B cell (primary cell): ENCODE data around the gene MIAT. TPM values are rescaled to one million over a fixed set of nuclear protein-coding genes. Genes with fewer than 3 reads are reported as not detected.
"Not testable (repeated sequence)": the region's sequence is repeated elsewhere in the genome, so short reads cannot be mapped to it uniquely, and the experiment has no call there.

Experiments used
- ATAC-seq: fragments of 200-7000 bp; cut with Tn5 transposase; one replicate; pipeline ENCODE4 v1.10.0; 2021; ENCODE audit warnings: low read depth, mild to moderate bottlenecking, moderate number of reproducible peaks, moderate library complexity
- CTCF ChIA-PET: fragments of 350-600 bp; sonication (Branson Sonifier 250); formaldehyde crosslinking; loops from one replicate; lab custom pipeline; 2021; ENCODE audit warnings: antibody characterized with exemption, inconsistent platforms; lab: Charles Lee
- POLR2A ChIA-PET: fragments of 350-600 bp; sonication (Branson Sonifier 250); formaldehyde crosslinking; loops from one replicate; lab custom pipeline; 2021; ENCODE audit warnings: antibody characterized with exemption; lab: Charles Lee
- DNase-seq: peaks from one replicate; pipeline ENCODE4 v3.0.0; 2013
- H2AFZ ChIP-seq: 2 replicates; pipeline ENCODE4 v1.6.1; 2012; ENCODE audit warnings: mild to moderate bottlenecking, low read depth, low read length; ENCODE audit not compliant: insufficient read depth, poor library complexity, severe bottlenecking
- H3K27ac ChIP-seq, 2 donors: 1 replicate in 1 of 2; 2 replicates in 1 of 2; pipeline ENCODE4 v1.5.1; 2012 to 2013; ENCODE audit warnings: low read length in 2 of 2, mild to moderate bottlenecking in 2 of 2, moderate library complexity in 1 of 2
- H3K27me3 ChIP-seq, 4 experiments: fragments of 200-600 bp in 1 of 4; sonication (generic) in 1 of 4; replicated peaks in 1 of 4; 1 replicate in 2 of 4; 2 replicates in 2 of 4; pipeline versions ENCODE4 v1.6.1 to v1.7.0; 2013 to 2016; ENCODE audit warnings: low read length in 3 of 4, mild to moderate bottlenecking in 2 of 4, mixed read lengths in 1 of 4, moderate library complexity in 1 of 4; ENCODE audit not compliant: insufficient read depth in 4 of 4, control insufficient read depth in 3 of 4; ENCODE audit errors: control extremely low read depth in 1 of 4
- H3K36me3 ChIP-seq, 2 experiments: replicated peaks in 1 of 2; 1 replicate in 1 of 2; 2 replicates in 1 of 2; pipeline versions ENCODE4 v1.6.1 to v1.7.1; 2013; ENCODE audit warnings: low read length in 1 of 2; ENCODE audit not compliant: insufficient read depth in 2 of 2, control insufficient read depth in 1 of 2; ENCODE audit errors: control extremely low read depth in 1 of 2, extremely low read depth in 1 of 2
- H3K4me1 ChIP-seq, 2 donors: fragments of 200-600 bp in 1 of 2; sonication (generic) in 1 of 2; 1 replicate in 1 of 2; 2 replicates in 1 of 2; pipeline versions ENCODE4 v1.5.1 to v1.6.1; 2013 to 2017; ENCODE audit warnings: low read length in 2 of 2; ENCODE audit not compliant: control insufficient read depth in 2 of 2, insufficient read depth in 2 of 2
- H3K4me2 ChIP-seq: replicated peaks from 2 replicates; pipeline ENCODE3; 2012; ENCODE audit warnings: mild to moderate bottlenecking, low read depth, low read length; ENCODE audit not compliant: poor library complexity, severe bottlenecking
- H3K4me3 ChIP-seq, 5 experiments: fragments of 200-600 bp in 1 of 5; sonication (generic) in 1 of 5; 1 replicate in 3 of 5; 2 replicates in 2 of 5; pipeline versions ENCODE4 v1.5.1 to v1.7.0; 2011 to 2016; ENCODE audit warnings: low read length in 4 of 5, mild to moderate bottlenecking in 4 of 5, low read depth in 2 of 5, control low read depth in 1 of 5, moderate library complexity in 1 of 5; ENCODE audit not compliant: insufficient read depth in 1 of 5; ENCODE audit errors: control extremely low read depth in 1 of 5, extremely low read depth in 1 of 5
- H3K79me2 ChIP-seq: fragments of 200-600 bp; sonication (generic); one replicate; pipeline ENCODE4 v1.6.0; 2016; ENCODE audit warnings: low read length; ENCODE audit not compliant: control insufficient read depth, insufficient read depth
- H3K9ac ChIP-seq: fragments of 200-600 bp; sonication (generic); 2 replicates; pipeline ENCODE4 v1.6.1; 2017; ENCODE audit warnings: mild to moderate bottlenecking, low read length, moderate library complexity
- H3K9me3 ChIP-seq, 3 donors: one replicate each; pipeline versions ENCODE4 v1.6.1 to v1.7.1; 2013; ENCODE audit warnings: low read length in 2 of 3; ENCODE audit not compliant: control insufficient read depth in 2 of 3, insufficient read depth in 1 of 3; ENCODE audit errors: control extremely low read depth in 1 of 3
- H4K20me1 ChIP-seq: 2 replicates; pipeline ENCODE4 v1.6.0; 2012; ENCODE audit warnings: mild to moderate bottlenecking, low read length; ENCODE audit not compliant: insufficient read depth, control insufficient read depth, poor library complexity, severe bottlenecking
- H3K27ac Mint-ChIP-seq: one replicate; pipeline ENCODE4 v1.8.0; 2021; ENCODE audit warnings: mixed read lengths
- H3K27me3 Mint-ChIP-seq: one replicate; pipeline ENCODE4 v1.8.0; 2021; ENCODE audit warnings: mixed read lengths
- H3K4me1 Mint-ChIP-seq: one replicate; pipeline ENCODE4 v1.8.0; 2021; ENCODE audit warnings: mixed read lengths
- H3K4me3 Mint-ChIP-seq: one replicate; pipeline ENCODE4 v1.8.0; 2021; ENCODE audit warnings: mixed read lengths
- H3K9me3 Mint-ChIP-seq: one replicate; pipeline ENCODE4 v1.8.0; 2022; ENCODE audit warnings: mixed read lengths; ENCODE audit not compliant: insufficient read depth
- CTCF ChIP-seq: fragments of 200-600 bp; IDR thresholded peaks from one replicate; pipeline ENCODE4 v1.8.0; 2022; ENCODE audit warnings: antibody characterized with exemption, mild to moderate bottlenecking
- EZH2 ChIP-seq: IDR thresholded peaks from 2 replicates; pipeline ENCODE4 v1.6.1; 2012; ENCODE audit warnings: borderline replicate concordance, low read depth, mild to moderate bottlenecking, moderate library complexity, low read length; ENCODE audit not compliant: insufficient read depth, poor library complexity, severe bottlenecking
- WGBS: methylation state at CpG from one replicate; pipeline ENCODE4 v1.1.5; 2013; ENCODE audit warnings: missing lambda C conversion rate; ENCODE audit not compliant: insufficient coverage; 5-methylcytosine and 5-hydroxymethylcytosine counted together
- intact Hi-C: fragments of 100-400 bp; cut with micrococcal nuclease; formaldehyde crosslinking; loops from one replicate; pipeline ENCODE4 v1.10.0; 2022
- polyA plus RNA-seq: library from polyadenylated mRNA; depleted of rRNA; stranded (reverse); fragments of >200 nt; gene quantifications from 2 replicates; pipeline ENCODE4 v1.2.3, GENCODE V29; 2012
- total RNA-seq, 2 donors: library from RNA; stranded (reverse); fragments of 120-200 nt in 1 of 2; gene quantifications; 1 replicate in 1 of 2; 2 replicates in 1 of 2; pipeline versions ENCODE4 v1.2.3 to v1.2.4, GENCODE V29; 2013 to 2022

MIAT gene
- total and polyA plus RNA-seq, 2 donors (not counting 1 experiment from before 2014, with no cell fraction given), result 14.8 to 18.4 TPM

DNA sequence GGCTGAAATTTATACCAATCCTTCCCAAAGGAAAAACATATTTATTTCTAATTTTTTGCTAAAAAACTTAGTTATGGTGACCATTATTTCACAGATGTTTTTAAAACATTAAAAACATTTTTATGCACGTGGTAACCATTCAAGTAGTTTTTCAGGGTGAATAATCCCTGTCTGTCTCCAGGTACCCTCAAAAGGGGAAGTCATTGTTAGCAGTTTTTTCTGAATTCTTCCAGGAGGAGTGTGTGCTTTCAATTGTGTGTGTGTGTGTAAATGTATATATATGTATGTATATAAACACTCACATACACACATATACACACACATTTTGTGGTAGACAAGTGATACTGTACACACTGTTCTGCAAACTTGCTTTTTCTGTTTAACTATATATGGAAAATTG, 43.9 kb downstream of the MIAT start:
- Histone ChIP-seq H2AFZ (no peak overlapping the region), H3K36me3 (peaks cover 11 to 34% of the 10 kb centered on the region in 2 experiments), H3K4me3 (no peak overlapping the region), H4K20me1 (peaks cover 75% of the 10 kb centered on the region), H3K9ac (no peak overlapping the region), H3K4me2 (no peak overlapping the region), H3K4me1 (no peaks in the 10 kb centered on the region), H3K79me2 (peaks cover 85% of the 10 kb centered on the region), H3K27ac (no peak overlapping the region), H3K27me3 (no peaks in the 10 kb centered on the region), H3K9me3 (peaks cover 0 to 6% (median 2%) of the 10 kb centered on the region in 3 donors)
- H3K27ac Mint-ChIP-seq, result no peak overlapping the region
- intact Hi-C loops, result no loop called here
- peaks cover 28% of the 10 kb centered on the region for H3K4me1 Mint-ChIP-seq
- no peak overlapping the region for H3K4me3 Mint-ChIP-seq
- no peak for TF ChIP-seq CTCF
- TF ChIP-seq EZH2, result no peak
- ChIA-PET POLR2A (no interaction called here), CTCF (interaction anchor here (0.6 kb wide), 2 partner anchors 240 to 1102 kb away, joined by 3 read pairs; no protein-coding TSS in a partner anchor)
- WGBS, result no CpG with 5 or more reads among the region's 1 CpG
- ATAC-seq (no peak), DNase-seq (no peak)
- H3K27me3 Mint-ChIP-seq, result no peaks in the 10 kb centered on the region
- H3K9me3 Mint-ChIP-seq, result peaks cover 4% of the 10 kb centered on the region

- ATAC-seq (no peak), DNase-seq (no peak)
- Histone ChIP-seq H3K9ac (no peak overlapping the region), H3K79me2 (peaks cover 77% of the 10 kb centered on the region), H3K27ac (no peak overlapping the region), H2AFZ (no peak overlapping the region), H3K4me2 (no peak overlapping the region), H3K36me3 (peaks cover 18 to 35% of the 10 kb centered on the region in 2 experiments), H3K27me3 (no peaks in the 10 kb centered on the region), H3K4me3 (no peak overlapping the region), H3K9me3 (peaks cover 5 to 7% (median 6%) of the 10 kb centered on the region in 3 donors), H3K4me1 (no peaks in the 10 kb centered on the region), H4K20me1 (peaks cover 64% of the 10 kb centered on the region)
- H3K27ac Mint-ChIP-seq, result no peak overlapping the region
- peaks cover 32% of the 10 kb centered on the region for H3K4me1 Mint-ChIP-seq
- TF ChIP-seq EZH2 (no peak), CTCF (no peak)
- POLR2A ChIA-PET, result no interaction called here
- CTCF ChIA-PET, result interaction anchor here (0.8 kb wide), 1 partner anchor 1103 kb away, joined by 4 read pairs; no protein-coding TSS in a partner anchor
- H3K9me3 Mint-ChIP-seq, result peaks cover 10% of the 10 kb centered on the region
- intact Hi-C loops, result no loop called here
- H3K27me3 Mint-ChIP-seq, result no peaks in the 10 kb centered on the region
- WGBS, result no CpG with 5 or more reads among the region's 6 CpGs
- H3K4me3 Mint-ChIP-seq, result no peak overlapping the region
Measured at GRCh38 chr22:26702906-26703830, 45.8 kb downstream of the MIAT start.

DNA sequence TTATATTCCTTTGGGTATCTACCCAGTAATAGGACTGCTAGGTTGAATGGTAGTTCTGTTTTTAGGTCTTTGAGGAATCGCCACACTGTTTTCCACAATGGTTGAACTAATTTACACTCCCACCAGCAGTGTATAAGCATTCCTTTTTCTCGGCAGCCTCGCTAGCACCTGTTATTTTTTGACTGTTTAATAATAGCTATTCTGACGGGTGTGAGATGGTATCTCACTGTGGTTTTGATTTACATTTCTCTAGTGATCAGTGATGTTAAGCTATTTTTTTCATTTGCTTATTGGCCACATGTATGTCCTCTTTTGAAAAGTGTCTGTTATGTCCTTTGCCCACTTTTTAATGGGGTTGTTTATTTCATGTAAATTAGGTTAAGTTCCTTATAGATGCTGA, 48.0 kb downstream of the MIAT start:
- H3K27ac Mint-ChIP-seq, H3K9me3 Mint-ChIP-seq, intact Hi-C loops, H2AFZ ChIP-seq, H3K9me3 ChIP-seq, H3K4me3 Mint-ChIP-seq, H3K9ac ChIP-seq, H3K27me3 Mint-ChIP-seq, POLR2A ChIA-PET, H3K4me1 ChIP-seq, H3K27ac ChIP-seq, H3K4me2 ChIP-seq, CTCF ChIA-PET, ATAC-seq, DNase-seq, H3K27me3 ChIP-seq, H3K4me3 ChIP-seq: not testable (repeated sequence)
- H3K36me3 ChIP-seq, result peaks cover 11 to 37% of the 10 kb centered on the region in 2 experiments
- H3K79me2 ChIP-seq, result peaks cover 69% of the 10 kb centered on the region
- peaks cover 52% of the 10 kb centered on the region for H4K20me1 ChIP-seq
- H3K4me1 Mint-ChIP-seq, result peaks cover 29% of the 10 kb centered on the region
- WGBS, result no CpG with 5 or more reads among the region's 4 CpGs
